PC-9 (cell line): Measurements from ENCODE around the gene KCNJ2. TPM values are rescaled to one million over a fixed set of nuclear protein-coding genes. Genes with fewer than 3 reads are reported as not detected.

Source experiments
- BruUV-seq: library from RNA; stranded (reverse); fragments of 400-500 nt; replicated peaks from 2 replicates; lab custom pipeline; 2021; lab: Mats Ljungman, UMichigan
- CTCF ChIA-PET: fragments of 300-600 bp; sonication (Branson Sonifier 250); formaldehyde crosslinking; loops from one replicate; lab custom pipeline; 2022; ENCODE audit warnings: antibody characterized with exemption; lab: Charles Lee
- POLR2A ChIA-PET: fragments of 300-600 bp; sonication (Branson Sonifier 250); formaldehyde crosslinking; loops from one replicate; lab custom pipeline; 2022; ENCODE audit warnings: antibody characterized with exemption; ENCODE audit not compliant: unreplicated experiment; lab: Charles Lee
- DNase-seq, 2 experiments: peaks; one replicate each; pipeline versions ENCODE4 v3.0.0 to v3.0.0-alpha.2; 2015 to 2022; ENCODE audit warnings: mixed read lengths in 1 of 2
- H2AFZ ChIP-seq: fragments of 200-600 bp; sonication (generic); 2 replicates; pipeline ENCODE4 v1.8.1; 2017; ENCODE audit warnings: antibody characterized with exemption
- H3F3A ChIP-seq: fragments of 200-600 bp; sonication (generic); 2 replicates; pipeline ENCODE4 v1.8.1; 2017; ENCODE audit warnings: antibody characterized with exemption, mild to moderate bottlenecking, low read depth; ENCODE audit not compliant: insufficient read depth
- H3K27ac ChIP-seq: fragments of 200-600 bp; sonication (generic); 2 replicates; pipeline ENCODE4 v1.6.1; 2016; ENCODE audit warnings: mixed run types
- H3K27me3 ChIP-seq: fragments of 200-600 bp; sonication (generic); 2 replicates; pipeline ENCODE4 v1.6.1; 2016; ENCODE audit warnings: low read depth, mixed run types; ENCODE audit not compliant: insufficient read depth
- H3K36me3 ChIP-seq: fragments of 200-600 bp; sonication (generic); 2 replicates; pipeline ENCODE4 v1.6.1; 2016; ENCODE audit warnings: low read depth, mixed run types
- H3K4me1 ChIP-seq: fragments of 200-600 bp; sonication (generic); replicated peaks from 2 replicates; pipeline ENCODE4 v1.6.1; 2016; ENCODE audit warnings: mixed run types; ENCODE audit not compliant: insufficient read depth
- H3K4me2 ChIP-seq: fragments of 200-600 bp; sonication (generic); 2 replicates; pipeline ENCODE4 v1.6.1; 2017; ENCODE audit warnings: mixed run types
- H3K4me3 ChIP-seq: fragments of 200-600 bp; sonication (generic); 2 replicates; pipeline ENCODE4 v1.6.1; 2016; ENCODE audit warnings: mixed run types
- H3K79me2 ChIP-seq: fragments of 200-600 bp; sonication (generic); 2 replicates; pipeline ENCODE4 v1.6.1; 2017; ENCODE audit warnings: low read depth, mixed run types
- H3K9me2 ChIP-seq: fragments of 200-600 bp; sonication (generic); 2 replicates; pipeline ENCODE4 v1.8.1; 2017; ENCODE audit warnings: mild to moderate bottlenecking; ENCODE audit not compliant: insufficient read depth
- H3K9me3 ChIP-seq: fragments of 200-600 bp; sonication (generic); 2 replicates; pipeline ENCODE4 v1.8.1; 2016; ENCODE audit warnings: low read depth; ENCODE audit not compliant: insufficient read depth
- H4K20me1 ChIP-seq: fragments of 200-600 bp; sonication (generic); 2 replicates; pipeline ENCODE4 v1.8.1; 2017; ENCODE audit not compliant: insufficient read depth
- CTCF ChIP-seq: fragments of 200-600 bp; sonication (generic); conservative IDR thresholded peaks from 2 replicates; pipeline ENCODE4 v1.6.1; 2017; ENCODE audit warnings: mixed run types, antibody characterized with exemption, mild to moderate bottlenecking, moderate library complexity
- EZH2 ChIP-seq: fragments of 200-600 bp; sonication (generic); IDR thresholded peaks from 2 replicates; pipeline ENCODE4 v1.8.0; 2017; ENCODE audit warnings: antibody characterized with exemption, low read depth
- intact Hi-C: fragments of 100-400 bp; cut with micrococcal nuclease; formaldehyde crosslinking; loops from one replicate; pipeline ENCODE4 v1.10.0; 2022; ENCODE audit not compliant: unreplicated experiment
- total RNA-seq: library from RNA; stranded (reverse); gene quantifications from 2 replicates; pipeline ENCODE4 v1.2.3, GENCODE V29; 2021

Gene KCNJ2
- total RNA-seq, 1 experiment from 2014 or later: not detected

GRCh38 chr17:70187383-70187782 lies 18.1 kb downstream of the KCNJ2 start:
- no peaks in the 10 kb centered on the region for H3K27me3 ChIP-seq
- no peak overlapping the region for H3K4me2 ChIP-seq
- no peak overlapping the region for H3K4me3 ChIP-seq
- BruUV-seq: no TSS peak
- H3F3A ChIP-seq: no peaks in the 10 kb centered on the region
- no peaks in the 10 kb centered on the region for H3K36me3 ChIP-seq
- H3K27ac ChIP-seq: no peak overlapping the region
- no peaks in the 10 kb centered on the region for H4K20me1 ChIP-seq
- intact Hi-C loops: no loop called here
- H2AFZ ChIP-seq: no peak overlapping the region
- TF ChIP-seq CTCF (no peak), EZH2 (no peak)
- no peaks in the 10 kb centered on the region for H3K9me3 ChIP-seq
- CTCF ChIA-PET: no interaction called here
- no peak for DNase-seq
- H3K4me1 ChIP-seq: 0 out of 2 replicates have a peak, but pooled peaks cover 7% of the 10 kb centered on the region
- no peaks in the 10 kb centered on the region for H3K9me2 ChIP-seq
- no peaks in the 10 kb centered on the region for H3K79me2 ChIP-seq
- POLR2A ChIA-PET: no interaction called here

GRCh38 chr17:70190959-70191805 lies 21.9 kb downstream of the KCNJ2 start:
- no peaks in the 10 kb centered on the region for H3K4me1 ChIP-seq
- no peak for TF ChIP-seq CTCF
- no peak for TF ChIP-seq EZH2
- no peak for DNase-seq
- H3K27ac ChIP-seq: no peak overlapping the region
- H3K9me3 ChIP-seq: no peaks in the 10 kb centered on the region
- no peaks in the 10 kb centered on the region for H3K79me2 ChIP-seq
- intact Hi-C loops: no loop called here
- H3K9me2 ChIP-seq: no peaks in the 10 kb centered on the region
- H4K20me1 ChIP-seq: no peaks in the 10 kb centered on the region
- H3F3A ChIP-seq: no peaks in the 10 kb centered on the region
- ChIA-PET CTCF (no interaction called here), POLR2A (no interaction called here)
- no peaks in the 10 kb centered on the region for H3K27me3 ChIP-seq
- no peak overlapping the region for H3K4me2 ChIP-seq
- H2AFZ ChIP-seq: no peak overlapping the region
- no peak overlapping the region for H3K4me3 ChIP-seq
- no TSS peak for BruUV-seq
- H3K36me3 ChIP-seq: no peaks in the 10 kb centered on the region

- TF ChIP-seq CTCF: no peak
- Histone ChIP-seq H3F3A (no peaks in the 10 kb centered on the region), H3K4me1 (no peaks in the 10 kb centered on the region), H3K4me2 (no peak overlapping the region), H3K27me3 (no peaks in the 10 kb centered on the region), H3K36me3 (no peaks in the 10 kb centered on the region), H4K20me1 (no peaks in the 10 kb centered on the region), H3K27ac (no peak overlapping the region), H3K9me2 (no peaks in the 10 kb centered on the region), H3K79me2 (no peaks in the 10 kb centered on the region), H2AFZ (no peak overlapping the region), H3K9me3 (no peaks in the 10 kb centered on the region), H3K4me3 (no peak overlapping the region)
- intact Hi-C loops: no loop called here
- ChIA-PET POLR2A (no interaction called here), CTCF (no interaction called here)
- no peak for DNase-seq
- BruUV-seq: no TSS peak
Measured at GRCh38 chr17:70195091-70195490, 25.8 kb downstream of the KCNJ2 start.
